GM10847 (cell line): ENCODE measurements around the gene STARD8.

Experiments used
- POLR2A ChIP-seq: IDR thresholded peaks from 2 replicates; pipeline ENCODE4 v1.6.1; 2011; ENCODE audit not compliant: insufficient read length; ENCODE audit errors: extremely low read depth

The STARD8 gene

GRCh38 chrX:68696267-68696990 lies 49.0 kb downstream of the STARD8 start:
- no peak for TF ChIP-seq POLR2A

- no peak for TF ChIP-seq POLR2A
Observed at GRCh38 chrX:68697036-68697435, 49.6 kb downstream of the STARD8 start.

GRCh38 chrX:68697465-68698125 lies 50.1 kb downstream of the STARD8 start:
- no peak for TF ChIP-seq POLR2A

- no peak for TF ChIP-seq POLR2A
Observed at GRCh38 chrX:68698942-68699341, 51.5 kb downstream of the STARD8 start.

- no peak for TF ChIP-seq POLR2A
Observed at GRCh38 chrX:68699960-68700746, 52.7 kb downstream of the STARD8 start.

- no peak for TF ChIP-seq POLR2A
Observed at GRCh38 chrX:68703369-68703768, 55.9 kb downstream of the STARD8 start.

- no peak for TF ChIP-seq POLR2A
Observed at GRCh38 chrX:68703846-68704245, 56.4 kb downstream of the STARD8 start.

GRCh38 chrX:68705986-68706385 lies 58.5 kb downstream of the STARD8 start:
- no peak for TF ChIP-seq POLR2A

GRCh38 chrX:68708503-68709290 lies 61.2 kb downstream of the STARD8 start:
- no peak for TF ChIP-seq POLR2A

GRCh38 chrX:68710870-68711576 lies 63.6 kb downstream of the STARD8 start:
- TF ChIP-seq POLR2A: no peak

GRCh38 chrX:68711845-68712244 lies 64.4 kb downstream of the STARD8 start:
- no peak for TF ChIP-seq POLR2A

GRCh38 chrX:68714856-68715255 lies 67.4 kb downstream of the STARD8 start:
- TF ChIP-seq POLR2A: no peak

GRCh38 chrX:68717196-68717595 lies 69.7 kb downstream of the STARD8 start:
- TF ChIP-seq POLR2A: no peak

- no peak for TF ChIP-seq POLR2A
Observed at GRCh38 chrX:68717663-68718442, 70.4 kb downstream of the STARD8 start.

- TF ChIP-seq POLR2A: no peak
Observed at GRCh38 chrX:68718443-68718820, 71.0 kb downstream of the STARD8 start.
